Measurements from ENCODE around the gene TTC33.

- no peak for TF ChIP-seq EZH2phosphoT487 (IDR thresholded peaks at IDR 0.05; ENCODE audit: borderline replicate concordance, low read depth)
- TF ChIP-seq EP300 (IDR thresholded peaks at IDR 0.05; ENCODE audit: borderline replicate concordance in 1 of 2, low read depth in 1 of 2, low read length in 1 of 2): no peak
- TF ChIP-seq FOSL2 (IDR thresholded peaks at IDR 0.05; ENCODE audit: borderline replicate concordance, low read depth): no peak
- no peak for TF ChIP-seq SMC3 (IDR thresholded peaks at IDR 0.05; ENCODE audit: low read depth, low read length)
Observed at GRCh38 chr5:40575921-40576320, 179.8 kb downstream of the TTC33 start.

All from SK-N-SH (cell line).